Measurements from ENCODE around the gene BHLHA9. TPM values are rescaled to one million over a fixed set of nuclear protein-coding genes. Genes with fewer than 3 reads are reported as not detected.

BHLHA9 gene
- total and polyA plus RNA-seq, 2 donors (not counting 3 experiments of a cell fraction or from before 2014, with no cell fraction given): not detected

Other genes starting within 250 kb of the BHLHA9 start
- 78.9 and 96.8 TPM in 2 replicates for gene ABR, start 90.5 kb upstream of the BHLHA9 start, total RNA-seq
- gene ABR, start 90.5 kb upstream of the BHLHA9 start, polyA plus RNA-seq: 83.5 and 92.1 TPM in 2 replicates
- not detected in 2 replicates for gene TRARG1, start 9.2 kb downstream of the BHLHA9 start, total RNA-seq
- not detected in 2 replicates for gene TRARG1, start 9.2 kb downstream of the BHLHA9 start, polyA plus RNA-seq
- gene YWHAE, start 129.8 kb downstream of the BHLHA9 start, total RNA-seq: 819 and 848 TPM in 2 replicates
- gene YWHAE, start 129.8 kb downstream of the BHLHA9 start, polyA plus RNA-seq: 325 and 396 TPM in 2 replicates
- gene CRK, start 185.8 kb downstream of the BHLHA9 start, total RNA-seq: 67.2 and 71.3 TPM in 2 replicates
- gene CRK, start 185.8 kb downstream of the BHLHA9 start, polyA plus RNA-seq: 41.2 and 52.8 TPM in 2 replicates
- gene MYO1C, start 222.2 kb downstream of the BHLHA9 start, total RNA-seq: 195 and 206 TPM in 2 replicates
- gene MYO1C, start 222.2 kb downstream of the BHLHA9 start, polyA plus RNA-seq: 141 and 145 TPM in 2 replicates
- 41.3 and 44.2 TPM in 2 replicates for gene INPP5K, start 246.2 kb downstream of the BHLHA9 start, total RNA-seq
- gene INPP5K, start 246.2 kb downstream of the BHLHA9 start, polyA plus RNA-seq: 53.8 and 54.1 TPM in 2 replicates

All from endothelial cell of umbilical vein (primary cell).